ENCODE results near the gene FAM83D. TPM values are rescaled to one million over a fixed set of nuclear protein-coding genes. Genes with fewer than 3 reads are reported as not detected.
A peak's percentile ranks its signal among the peaks of the same experiment; 100 is the strongest.
"Not testable (repeated sequence)": the region's sequence is repeated elsewhere in the genome, so short reads cannot be mapped to it uniquely, and the experiment has no call there.

Gene FAM83D
- polyA plus RNA-seq, 4 donors: 12.9 to 15.0 (median 13.9) TPM

DNA sequence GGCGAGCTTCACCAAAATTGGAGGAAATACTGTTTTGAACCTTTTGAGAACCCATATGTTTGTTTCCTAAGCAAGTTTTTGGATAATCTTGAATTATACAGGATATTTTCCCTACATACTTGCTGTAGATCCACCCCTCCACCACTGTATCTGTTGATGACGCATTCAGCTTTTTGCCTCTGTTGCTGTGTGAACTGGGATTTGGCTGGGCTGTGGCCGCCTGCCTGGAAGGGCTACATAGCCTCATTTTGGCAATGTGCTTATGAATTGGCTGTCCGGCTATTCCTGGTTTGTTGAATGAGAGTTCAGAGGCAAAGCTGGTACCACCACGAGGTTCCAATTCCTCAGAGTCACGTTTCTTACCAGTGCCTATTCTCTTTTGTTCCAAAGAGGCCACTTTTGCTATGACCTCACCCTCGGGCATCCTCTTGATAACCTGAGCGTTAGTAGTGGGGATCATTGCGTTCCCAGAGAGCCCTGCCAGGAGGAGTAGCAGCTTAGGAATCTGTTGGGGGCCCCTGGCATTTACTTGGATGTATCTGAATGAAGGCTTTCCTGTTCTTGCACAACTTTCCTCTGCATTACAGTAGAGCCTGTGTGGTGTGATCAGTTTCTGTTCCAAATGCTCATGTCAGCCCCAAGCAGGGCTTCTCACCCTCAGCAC, 6.4 kb downstream of the FAM83D start:
- DNase-seq (ENCODE audit: low read depth in 4 of 4, low spot score in 2 of 4): no peak

DNA sequence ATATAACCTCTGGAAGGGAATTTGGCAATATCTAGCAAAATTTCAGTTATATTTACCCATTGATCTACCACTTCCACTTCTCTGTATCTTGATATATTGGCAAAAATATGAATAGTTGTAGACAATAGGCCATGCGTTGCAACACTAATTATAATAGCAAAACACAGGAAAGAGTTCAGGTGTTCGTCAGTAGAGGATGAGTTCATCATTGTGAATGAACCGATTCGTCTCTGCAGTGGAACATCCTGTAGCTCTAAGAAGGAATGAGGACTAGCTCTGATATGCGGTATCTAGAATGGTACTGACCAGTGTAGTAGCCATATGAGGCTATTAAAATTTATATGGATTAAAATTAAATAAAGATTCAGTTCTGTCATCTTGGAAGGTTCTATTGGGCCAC, 8.3 kb downstream of the FAM83D start:
- no peak for DNase-seq (ENCODE audit: low read depth in 4 of 4, low spot score in 2 of 4)

DNA sequence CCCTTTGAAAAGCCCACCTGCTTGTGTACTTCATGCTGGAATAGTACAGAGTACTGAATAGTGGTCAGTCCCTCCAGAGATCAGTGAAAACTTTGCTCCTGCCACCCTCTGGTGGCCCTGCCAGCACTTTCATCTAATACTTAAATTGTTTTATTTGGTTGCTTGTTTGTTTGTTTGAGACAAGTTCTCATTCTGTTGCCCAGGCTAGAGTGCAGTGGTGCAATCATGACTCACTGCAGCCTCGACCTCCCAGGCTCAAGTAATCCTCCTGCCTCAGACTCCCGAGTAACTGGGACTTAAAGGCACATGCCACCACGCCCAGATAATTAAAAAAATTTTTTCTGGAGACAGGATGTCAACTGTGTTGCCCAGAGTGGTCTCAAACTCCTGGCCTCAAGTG, 9.1 kb downstream of the FAM83D start:
- no peak for DNase-seq (ENCODE audit: low read depth in 4 of 4, low spot score in 2 of 4)

DNA sequence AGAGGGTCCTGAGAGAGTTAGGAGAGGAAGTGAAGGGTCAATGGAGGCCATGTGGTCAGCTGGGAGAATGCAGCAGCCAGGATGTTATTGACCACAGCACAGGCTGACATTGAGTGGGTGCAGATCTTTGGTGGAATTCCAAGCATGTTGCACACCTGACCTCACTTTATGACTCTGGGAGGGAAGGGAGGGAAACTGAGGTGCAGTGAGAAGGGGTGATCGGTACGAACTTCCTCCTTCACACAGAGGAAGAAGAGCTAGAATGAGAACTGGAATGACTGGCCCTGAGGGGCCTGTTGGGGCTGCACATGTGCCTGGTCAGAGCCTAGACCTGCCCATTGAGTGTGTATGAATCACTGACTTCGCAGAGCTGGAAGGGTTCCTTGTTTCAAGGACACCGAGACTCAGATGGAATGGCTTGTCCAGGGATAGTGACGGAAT, 9.8 kb downstream of the FAM83D start:
- DNase-seq (ENCODE audit: low read depth in 4 of 4, low spot score in 2 of 4): no peak

DNA sequence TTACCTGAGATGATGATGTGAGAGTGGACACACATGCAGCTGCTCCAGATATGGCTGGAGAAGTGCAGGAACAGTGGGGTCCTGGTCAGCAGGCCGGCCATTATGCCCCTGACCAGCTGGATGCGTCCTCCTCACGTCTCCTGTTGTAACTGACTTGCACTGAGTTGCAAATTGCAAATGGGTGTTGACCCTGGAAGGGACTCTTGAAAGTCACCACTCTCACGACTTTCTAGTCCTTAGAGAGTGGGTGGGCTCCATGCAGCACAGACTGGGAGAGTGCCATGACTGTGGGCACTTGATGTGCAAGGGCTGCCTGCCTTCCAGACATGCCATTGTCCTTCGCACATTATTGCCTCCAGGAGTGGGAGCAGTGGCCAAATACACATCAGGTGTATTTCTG, 10.8 kb downstream of the FAM83D start:
- DNase-seq (ENCODE audit: low read depth in 4 of 4, low spot score in 2 of 4): no peak

DNA sequence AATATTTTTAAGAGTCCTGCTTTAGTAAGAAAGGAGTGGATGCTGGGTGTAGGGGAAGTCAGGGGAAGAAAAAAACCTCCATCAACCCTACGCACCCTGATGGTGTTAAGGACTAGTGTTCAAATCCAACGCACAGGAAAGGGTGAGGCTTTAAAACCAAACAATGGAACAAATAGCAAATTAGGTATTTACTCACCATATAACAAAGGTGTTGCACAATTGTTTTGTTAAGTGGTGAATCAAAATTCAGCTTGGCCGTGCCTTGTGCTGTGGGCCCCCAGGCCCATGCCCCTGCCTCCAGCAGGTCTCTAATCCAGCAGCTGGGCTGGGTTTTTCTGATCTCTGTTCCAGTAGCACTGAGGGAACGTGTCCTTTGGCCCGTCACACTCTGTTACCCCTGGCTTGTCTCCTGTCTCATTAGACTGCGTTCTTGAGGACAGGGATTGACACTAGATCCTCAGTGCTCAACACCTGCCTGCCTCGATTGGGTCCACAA, 11.8 kb downstream of the FAM83D start:
- DNase-seq (ENCODE audit: low read depth in 4 of 4, low spot score in 2 of 4): no peak

DNA sequence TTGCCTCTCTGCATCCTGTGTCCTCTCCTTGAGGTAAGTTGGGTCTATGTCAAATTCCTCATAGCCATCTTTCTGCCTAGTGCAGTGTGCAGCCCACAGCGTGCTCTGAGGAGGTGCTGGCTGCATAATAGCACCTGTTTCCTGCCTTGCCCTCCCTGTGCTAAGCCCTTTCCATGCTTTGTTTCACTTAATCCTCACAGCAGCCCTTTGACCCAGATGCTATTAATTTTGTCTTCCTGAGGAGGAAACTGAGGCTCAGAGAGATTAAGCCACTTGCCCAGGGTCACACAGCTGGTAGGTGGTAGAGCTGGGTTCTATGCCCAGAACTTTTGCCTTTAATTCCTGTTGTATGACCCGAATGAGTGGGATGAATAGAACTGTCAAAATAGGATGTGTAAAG, 13.5 kb downstream of the FAM83D start:
- DNase-seq (ENCODE audit: low read depth in 4 of 4, low spot score in 2 of 4): no peak

DNA sequence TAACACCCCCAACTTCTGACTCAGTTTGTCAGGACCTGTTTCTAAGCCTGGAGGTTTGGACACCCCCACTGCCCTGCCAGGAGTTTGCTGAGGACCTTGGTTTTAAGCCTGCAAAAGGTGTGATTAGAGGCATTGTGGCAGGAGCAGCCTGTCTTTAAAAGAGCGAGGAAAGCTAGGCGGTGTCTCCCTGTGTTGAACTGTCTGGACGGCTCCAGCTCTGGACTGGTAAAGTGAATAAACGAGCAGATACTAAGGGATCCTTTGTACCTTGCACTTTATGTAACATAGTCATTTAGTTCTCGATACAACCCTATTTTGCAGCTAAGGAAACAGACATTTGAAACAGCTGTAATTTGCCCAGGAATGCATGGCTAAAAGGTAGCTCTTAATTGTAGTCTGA, 14.4 kb downstream of the FAM83D start:
- no peak for DNase-seq (ENCODE audit: low read depth in 4 of 4, low spot score in 2 of 4)

DNA sequence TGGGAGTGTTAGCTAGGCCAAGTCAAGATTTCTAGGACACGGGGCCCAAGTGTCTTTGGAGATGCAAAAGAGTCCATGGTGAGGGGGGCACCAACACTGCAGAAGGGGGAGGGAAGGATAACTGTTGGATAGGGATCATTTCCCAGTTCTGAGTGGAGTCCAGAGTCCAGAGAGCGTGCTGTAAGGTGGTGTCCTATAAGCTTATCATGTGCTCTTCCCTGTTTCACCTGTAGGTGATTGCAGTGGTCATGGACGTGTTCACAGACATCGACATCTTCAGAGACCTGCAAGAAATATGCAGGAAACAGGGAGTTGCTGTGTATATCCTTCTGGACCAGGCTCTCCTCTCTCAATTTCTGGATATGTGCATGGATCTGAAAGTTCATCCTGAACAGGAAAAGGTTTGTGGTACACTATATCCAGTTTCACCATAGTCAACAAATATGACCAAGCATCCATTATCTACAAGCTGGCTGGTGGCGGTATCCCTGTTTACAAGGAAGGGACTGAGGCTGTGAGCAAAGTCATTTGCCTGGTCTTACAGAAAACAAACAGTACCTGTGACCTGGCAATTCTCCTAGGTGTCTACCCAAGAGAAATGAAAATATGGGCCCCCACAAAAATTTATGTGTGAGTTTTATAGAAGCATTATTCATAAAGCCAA, 15.6 kb downstream of the FAM83D start:
- DNase-seq (ENCODE audit: low read depth in 4 of 4, low spot score in 2 of 4): no peak

DNA sequence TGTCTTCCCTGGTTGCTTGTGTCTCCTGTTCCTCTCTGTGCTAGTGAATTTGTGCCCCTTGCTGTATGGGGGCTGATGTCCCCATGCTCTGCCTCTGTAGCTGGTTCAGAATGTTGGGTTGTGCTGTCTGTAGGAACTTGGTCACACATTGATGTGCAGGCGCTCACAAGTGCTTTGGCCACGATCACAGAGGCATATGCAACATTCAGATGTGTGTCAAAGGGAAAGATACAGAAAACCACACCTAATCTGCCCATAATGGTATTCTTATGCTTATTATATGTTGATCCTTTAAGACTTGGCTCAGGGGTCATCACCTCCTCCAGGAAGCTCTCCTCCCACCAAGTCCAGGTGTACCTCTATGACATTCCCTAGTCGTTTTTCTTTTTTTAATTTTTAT, 18.8 kb downstream of the FAM83D start:
- no peak for DNase-seq (ENCODE audit: low read depth in 4 of 4, low spot score in 2 of 4)

DNA sequence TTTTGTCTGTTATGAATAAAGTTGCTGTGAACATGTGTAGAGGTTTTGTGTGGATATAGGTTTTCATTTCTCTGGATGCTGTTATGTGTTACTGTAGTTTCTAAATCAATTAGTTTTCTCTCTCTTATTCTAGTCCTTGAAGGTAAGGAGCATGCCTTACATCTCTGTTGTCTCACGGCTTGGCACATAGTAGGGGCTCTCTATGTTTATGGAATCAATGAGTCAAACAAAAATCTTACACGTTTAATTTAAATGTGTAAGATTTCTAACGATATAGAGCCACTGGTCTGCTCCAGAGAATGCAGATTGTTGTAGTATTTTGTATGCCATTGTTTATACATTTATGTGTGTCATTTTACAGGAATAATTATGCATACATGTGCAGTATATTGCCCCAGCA, 20.6 kb downstream of the FAM83D start:
- no peak for DNase-seq (ENCODE audit: low read depth in 4 of 4, low spot score in 2 of 4)

DNA sequence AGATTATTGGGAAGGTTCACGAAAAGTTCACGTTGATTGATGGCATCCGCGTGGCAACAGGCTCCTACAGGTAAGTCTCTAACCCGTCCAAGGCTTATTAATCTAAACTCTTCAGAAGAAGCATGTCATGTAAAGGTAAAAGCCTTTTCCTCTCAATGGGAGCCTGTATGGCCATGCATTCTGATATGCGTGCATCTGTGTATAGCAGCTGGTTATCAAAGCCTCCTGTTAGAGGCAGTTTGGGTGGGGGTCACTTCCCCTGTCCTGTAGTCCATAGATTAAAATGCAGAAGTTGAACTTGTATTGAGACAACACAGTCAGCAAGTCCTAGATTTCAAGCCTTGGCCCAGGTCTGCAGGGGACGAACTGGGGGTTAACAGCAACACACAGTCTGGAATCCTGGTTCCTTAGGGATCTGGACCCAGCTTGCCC, 21.7 kb downstream of the FAM83D start:
- DNase-seq (ENCODE audit: low read depth in 4 of 4, low spot score in 2 of 4): no peak

DNA sequence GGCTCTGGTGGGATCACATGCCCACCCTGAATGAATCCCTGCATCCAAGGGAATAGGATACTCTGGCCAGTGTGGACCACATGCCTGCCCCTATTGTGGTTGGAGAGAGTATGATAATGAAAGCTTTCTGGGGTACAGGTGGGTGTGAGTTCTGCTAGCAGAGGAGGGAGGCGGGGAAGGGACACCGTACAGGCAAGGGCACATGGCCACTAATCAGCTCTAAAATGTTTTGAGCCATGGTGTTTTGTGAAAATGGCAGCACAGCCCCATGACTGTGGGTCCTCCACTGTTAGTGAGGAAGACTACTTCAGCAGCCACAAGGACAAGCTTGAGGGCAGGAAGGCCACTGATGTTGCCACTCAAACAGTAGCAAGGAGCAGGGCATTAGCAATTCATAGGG, 24.0 kb downstream of the FAM83D start:
- DNase-seq (ENCODE audit: low read depth in 4 of 4, low spot score in 2 of 4): no peak

DNA sequence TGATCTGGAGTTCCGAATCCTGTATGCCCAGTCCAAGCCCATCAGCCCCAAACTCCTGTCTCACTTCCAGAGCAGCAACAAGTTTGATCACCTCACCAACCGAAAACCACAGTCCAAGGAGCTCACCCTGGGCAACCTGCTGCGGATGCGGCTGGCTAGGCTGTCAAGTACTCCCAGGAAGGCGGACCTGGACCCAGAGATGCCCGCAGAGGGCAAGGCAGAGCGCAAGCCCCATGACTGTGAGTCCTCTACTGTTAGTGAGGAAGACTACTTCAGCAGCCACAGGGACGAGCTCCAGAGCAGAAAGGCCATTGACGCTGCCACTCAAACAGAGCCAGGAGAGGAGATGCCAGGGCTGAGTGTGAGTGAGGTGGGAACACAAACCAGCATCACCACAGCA, 25.4 kb downstream of the FAM83D start:
- DNase-seq (ENCODE audit: low read depth in 4 of 4, low spot score in 2 of 4): no peak

DNA sequence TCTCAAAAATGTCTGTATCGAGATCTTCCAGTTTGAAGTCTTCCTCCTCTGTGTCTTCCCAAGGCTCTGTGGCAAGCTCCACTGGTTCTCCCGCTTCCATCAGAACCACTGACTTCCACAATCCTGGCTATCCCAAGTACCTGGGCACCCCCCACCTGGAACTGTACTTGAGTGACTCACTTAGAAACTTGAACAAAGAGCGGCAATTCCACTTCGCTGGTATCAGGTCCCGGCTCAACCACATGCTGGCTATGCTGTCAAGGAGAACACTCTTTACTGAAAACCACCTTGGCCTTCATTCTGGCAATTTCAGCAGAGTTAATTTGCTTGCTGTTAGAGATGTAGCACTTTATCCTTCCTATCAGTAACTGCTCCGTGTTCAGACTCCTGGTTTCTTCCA, 25.9 kb downstream of the FAM83D start:
- DNase-seq (ENCODE audit: low read depth in 4 of 4, low spot score in 2 of 4): no peak

DNA sequence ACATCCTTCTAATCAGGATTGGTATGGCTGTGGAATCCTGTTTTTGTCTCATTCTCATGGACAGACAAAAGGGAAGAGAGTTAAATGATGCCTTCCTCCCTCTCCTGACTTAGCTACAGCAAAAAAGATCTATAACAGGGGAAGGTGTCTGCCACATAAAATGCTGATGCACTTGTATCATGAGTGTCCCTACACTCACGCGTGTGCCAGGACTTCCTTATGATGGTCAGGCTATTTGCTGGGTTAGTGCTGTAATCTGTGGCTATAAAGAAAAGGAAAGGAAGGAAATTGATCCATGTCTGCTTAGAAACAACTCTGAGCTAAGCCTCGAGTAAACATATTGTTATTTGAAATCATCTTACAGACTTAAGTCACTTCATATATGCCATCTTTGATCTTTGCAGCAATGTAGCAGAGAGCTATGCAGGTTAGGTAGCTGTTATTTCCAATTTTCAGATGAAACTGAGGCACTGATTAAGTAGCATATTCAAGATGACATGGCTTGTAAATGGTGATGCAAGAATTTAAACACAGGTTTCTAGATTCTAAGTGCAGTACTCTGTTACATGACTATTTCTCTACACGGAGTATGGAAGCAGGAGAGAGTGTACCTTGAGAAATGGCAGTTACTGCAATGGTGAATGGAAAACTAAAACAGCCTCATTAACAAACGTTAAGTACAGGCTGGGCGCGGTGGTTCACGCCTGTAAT, 27.6 kb downstream of the FAM83D start:
- no peak for DNase-seq (ENCODE audit: low read depth in 4 of 4, low spot score in 2 of 4)

DNA sequence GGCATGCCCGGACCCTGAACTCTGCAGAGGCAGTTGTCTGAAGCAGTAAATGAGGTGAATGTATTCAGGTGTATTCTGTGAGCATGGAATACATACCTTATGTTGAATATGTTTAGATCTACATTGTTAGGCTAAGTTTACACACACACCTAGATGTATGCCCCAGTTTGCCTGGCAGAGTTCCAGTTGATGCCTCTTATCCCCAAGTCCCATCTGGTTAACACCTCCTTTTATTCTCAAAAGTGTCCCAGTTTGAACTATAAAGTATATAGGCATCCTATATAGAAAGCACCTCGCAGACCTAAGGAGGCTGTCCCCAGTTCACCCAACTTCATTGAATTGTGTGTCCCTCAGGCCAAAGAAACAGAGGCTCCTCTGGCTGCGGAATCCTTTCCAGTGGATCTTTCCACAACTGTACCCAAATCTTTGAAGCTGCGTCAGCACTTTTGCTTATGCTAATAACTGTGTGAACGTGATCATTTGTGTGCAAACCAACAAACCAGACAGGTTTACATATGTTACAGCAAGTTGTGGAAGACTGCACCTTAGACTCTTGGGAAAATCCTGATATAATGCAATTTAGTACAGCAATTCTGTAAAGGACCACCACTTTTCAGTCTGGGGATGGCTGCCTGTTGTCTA, 31.1 kb downstream of the FAM83D start:
- DNase-seq (ENCODE audit: low read depth in 4 of 4, low spot score in 2 of 4): no peak

DNA sequence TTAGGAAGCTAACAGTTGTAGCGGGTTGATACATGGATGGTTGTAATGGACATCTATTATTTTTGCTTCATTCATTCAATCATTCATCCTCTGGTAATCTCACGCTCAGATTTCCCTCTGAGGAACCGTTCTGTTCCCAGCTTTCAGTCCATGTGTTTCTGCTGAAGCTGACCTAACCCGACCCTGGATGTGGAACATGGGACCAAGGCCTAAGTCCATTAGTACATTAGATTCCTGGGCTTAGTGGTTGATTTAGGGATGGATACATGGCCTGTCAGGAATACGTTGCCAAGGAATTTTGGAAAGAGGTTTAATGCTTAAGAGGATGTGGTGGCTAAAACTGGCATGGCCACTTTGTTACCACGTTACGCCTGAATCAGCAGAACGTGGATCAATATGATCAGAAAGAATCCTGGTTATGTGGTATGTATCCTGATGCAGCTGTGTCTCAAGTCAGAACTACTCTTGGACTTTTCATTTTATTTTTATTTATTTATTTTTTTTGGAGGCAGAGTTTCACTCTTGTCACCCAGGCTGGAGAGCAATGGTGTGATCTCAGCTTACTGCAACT, 31.8 kb downstream of the FAM83D start:
- no peak for DNase-seq (ENCODE audit: low read depth in 4 of 4, low spot score in 2 of 4)

DNA sequence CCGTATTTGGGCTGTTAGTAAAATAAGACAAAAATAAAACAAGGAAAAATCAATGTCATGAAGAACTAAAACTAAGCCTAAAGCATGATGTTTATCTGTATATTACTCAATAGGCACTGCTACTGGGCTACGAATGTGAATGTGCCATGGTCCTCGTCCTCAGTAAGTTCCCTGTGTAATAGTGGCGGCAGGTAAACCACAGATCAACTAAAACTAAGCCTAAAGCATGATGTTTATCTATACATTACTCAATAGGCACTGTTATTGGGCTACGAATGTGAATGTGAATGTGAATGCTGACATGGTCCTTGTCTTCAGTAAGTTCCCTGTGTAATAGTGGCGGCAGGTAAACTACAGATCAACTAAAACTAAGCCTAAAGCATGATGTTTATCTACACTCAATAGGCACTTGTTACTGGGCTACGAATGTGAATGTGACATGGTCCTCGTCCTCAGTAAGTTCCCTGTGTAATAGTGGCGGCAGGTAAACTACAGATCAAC, 34.0 kb downstream of the FAM83D start:
- DNase-seq (ENCODE audit: low read depth in 4 of 4, low spot score in 2 of 4): not testable (repeated sequence)

DNA sequence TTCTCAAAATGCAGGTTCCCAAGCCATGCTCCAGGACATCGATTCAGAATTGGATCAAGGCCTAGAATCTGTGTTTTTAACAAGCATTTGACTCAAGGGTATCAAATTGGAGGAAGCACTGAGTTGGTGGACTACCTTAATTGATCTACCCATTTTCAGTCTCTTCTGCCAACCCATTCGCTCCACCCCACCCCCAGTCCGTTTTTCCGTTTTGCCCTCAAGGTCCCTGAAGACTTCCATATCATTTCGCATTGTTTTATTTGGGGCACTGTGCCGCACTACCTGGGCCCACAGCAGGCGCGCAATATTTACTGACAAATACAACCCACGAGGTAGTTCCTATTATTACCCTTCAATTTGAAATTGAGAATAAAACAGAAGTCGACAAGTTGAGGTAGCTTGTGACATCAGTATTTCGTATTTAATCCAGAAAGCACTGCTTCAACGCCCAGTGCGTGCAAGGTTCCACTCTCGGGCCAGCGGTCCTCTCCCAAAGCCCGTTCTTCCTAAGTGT, 35.4 kb downstream of the FAM83D start:
- peak in 2 of 4 donors; percentile 39 to 59 for DNase-seq (ENCODE audit: low read depth in 4 of 4, low spot score in 2 of 4)
